GM18520 (cell line): ENCODE measurements around the gene CCDC61.

Source experiments
- ATAC-seq: cut with Tn5 transposase; IDR thresholded peaks from one replicate; pipeline ENCODE4 v1.9.1; 2021; ENCODE audit not compliant: unreplicated experiment

CCDC61 gene

GRCh38 chr19:45994998-45995714 lies at the start of gene CCDC61:
CCDC61 (plus strand) TSS chr19:45995467; CDS start chr19:46003019, 7,552 bp downstream.
- ATAC-seq, result peak; percentile 99

- no peak for ATAC-seq
These were observed 47.3 kb upstream of the CCDC61 start for GRCh38 chr19:45947926-45948325.

DNA sequence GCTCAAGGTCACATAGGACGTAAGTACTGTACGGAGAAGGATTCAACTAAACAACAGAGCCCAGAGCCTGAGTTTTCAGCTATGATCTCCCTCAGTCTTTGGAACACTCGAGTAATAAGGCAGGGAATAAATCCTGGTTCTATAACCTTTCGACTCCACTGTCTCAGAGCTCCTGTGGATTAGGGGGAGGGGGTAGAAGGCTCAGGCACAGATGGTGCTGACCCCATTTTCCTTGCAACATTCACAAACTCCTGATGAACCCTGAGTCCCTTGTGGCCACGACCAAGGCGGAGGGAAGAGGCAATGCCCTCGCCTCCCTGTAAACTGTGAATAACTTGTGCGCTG lies 43.0 kb upstream of the CCDC61 start:
- no peak for ATAC-seq

DNA sequence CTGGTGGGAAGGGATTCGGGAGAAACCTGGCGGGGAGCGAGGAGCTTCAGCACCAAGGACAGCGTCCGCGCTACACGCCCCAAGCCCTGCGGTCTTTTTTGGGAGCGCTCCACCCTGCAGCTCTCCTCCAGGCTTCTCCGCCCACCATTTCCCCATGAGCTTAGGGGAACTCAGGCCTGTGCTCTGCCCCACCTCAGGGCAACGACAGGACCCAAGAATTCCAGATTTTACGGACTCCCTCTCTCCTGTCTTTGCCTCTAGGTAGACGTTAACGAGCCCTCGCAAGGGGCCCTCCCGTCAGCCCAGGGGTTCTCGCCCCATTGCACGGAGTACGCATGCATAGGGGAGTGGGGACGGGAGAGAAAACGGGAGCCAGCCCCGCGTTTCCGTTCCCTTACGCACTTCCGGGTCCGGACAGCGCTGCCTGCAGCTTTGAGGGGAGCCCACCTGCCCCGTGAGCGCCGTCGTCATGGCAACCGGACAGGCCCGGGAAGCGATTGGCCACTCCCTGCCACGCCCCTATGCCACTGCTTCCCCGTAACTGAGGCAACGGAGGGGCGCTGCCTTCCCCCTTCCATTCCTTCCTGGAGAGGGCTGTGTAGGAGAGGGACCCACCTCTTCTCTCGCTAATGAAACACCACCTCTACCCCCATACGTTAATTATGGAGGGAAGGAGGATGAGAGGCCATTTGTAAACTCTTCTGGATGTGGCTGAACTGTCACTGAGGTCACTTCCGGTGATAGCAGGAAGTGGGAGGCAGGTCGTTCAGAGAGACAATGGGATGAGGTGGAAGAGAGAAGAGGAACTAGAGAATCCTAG lies 42.4 kb upstream of the CCDC61 start:
- ATAC-seq, result no peak

- ATAC-seq, result no peak
These were observed 41.6 kb upstream of the CCDC61 start for GRCh38 chr19:45953676-45954075.

DNA sequence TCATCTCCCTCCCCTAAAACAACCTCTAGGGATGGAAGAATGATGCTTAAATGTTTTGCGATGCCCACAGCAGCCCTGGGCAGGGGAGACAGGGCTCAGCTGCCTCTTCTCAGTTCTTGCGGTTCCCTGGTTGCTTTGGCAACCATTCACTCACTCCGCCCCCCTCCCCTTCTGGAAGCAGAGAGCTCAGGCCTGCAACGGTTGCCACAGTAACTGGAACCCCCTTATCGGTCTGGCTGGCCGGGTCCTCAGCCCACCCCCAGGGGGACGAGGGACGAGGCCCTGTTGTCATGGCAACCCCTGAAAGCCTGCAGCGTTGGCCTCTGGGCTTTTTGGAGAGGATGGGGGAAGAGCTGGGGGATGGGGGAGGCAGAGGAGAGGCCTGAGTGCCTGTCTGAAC lies 41.1 kb upstream of the CCDC61 start:
- no peak for ATAC-seq

DNA sequence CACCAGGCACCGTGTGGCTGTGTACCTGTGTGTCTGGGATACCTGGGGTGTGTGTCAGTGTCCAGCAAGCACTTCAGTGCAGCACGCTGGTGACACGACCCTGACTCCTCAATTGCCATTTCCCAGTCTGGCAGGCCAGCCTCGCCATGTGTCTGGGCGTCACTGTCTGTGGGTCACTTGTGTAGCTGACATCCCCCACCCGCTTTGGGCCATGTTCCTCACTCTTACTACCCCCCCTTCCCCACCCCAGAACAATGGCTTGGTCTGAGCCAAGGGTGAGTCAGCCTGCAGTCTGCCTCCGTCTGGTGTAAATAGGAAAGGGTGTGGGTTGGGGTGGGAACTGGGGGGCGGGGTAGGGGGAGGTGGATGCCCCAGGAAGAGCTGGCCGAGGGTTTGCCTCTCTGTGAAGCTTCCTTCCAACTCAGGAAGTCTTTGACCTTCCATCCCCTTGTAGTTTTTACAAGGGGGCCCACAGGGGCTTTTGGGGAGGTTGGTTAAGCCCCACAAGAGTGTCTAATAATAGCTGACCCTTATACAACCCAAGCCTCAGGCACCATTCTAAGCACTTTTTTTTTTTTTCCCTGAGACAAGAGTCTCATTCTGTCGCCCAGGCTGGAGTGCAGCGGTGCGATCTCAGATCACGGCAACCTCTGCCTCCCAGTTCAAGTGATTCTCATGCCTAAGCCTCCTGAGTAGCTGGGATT lies 39.2 kb upstream of the CCDC61 start:
- ATAC-seq, result no peak

DNA sequence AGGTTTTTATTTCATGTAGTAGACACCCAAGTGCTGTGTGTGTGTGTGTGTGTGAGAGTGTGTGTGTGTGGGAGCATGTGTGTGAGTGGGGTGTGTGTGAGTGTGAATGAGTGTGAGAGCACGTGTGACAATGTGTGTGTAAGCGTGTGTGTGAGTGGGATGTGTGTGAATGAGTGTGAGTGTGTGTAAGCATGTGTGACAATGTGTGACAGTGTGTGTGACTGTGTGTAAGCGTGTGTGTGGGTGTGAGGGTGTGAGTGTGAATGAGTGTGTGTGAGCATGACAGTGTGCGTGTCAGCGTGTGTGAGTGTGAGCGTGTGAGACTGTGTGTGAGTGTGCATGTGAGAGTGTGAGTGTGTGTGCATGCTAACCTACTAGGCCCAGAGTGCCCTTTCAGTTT lies 36.9 kb upstream of the CCDC61 start:
- no peak for ATAC-seq

DNA sequence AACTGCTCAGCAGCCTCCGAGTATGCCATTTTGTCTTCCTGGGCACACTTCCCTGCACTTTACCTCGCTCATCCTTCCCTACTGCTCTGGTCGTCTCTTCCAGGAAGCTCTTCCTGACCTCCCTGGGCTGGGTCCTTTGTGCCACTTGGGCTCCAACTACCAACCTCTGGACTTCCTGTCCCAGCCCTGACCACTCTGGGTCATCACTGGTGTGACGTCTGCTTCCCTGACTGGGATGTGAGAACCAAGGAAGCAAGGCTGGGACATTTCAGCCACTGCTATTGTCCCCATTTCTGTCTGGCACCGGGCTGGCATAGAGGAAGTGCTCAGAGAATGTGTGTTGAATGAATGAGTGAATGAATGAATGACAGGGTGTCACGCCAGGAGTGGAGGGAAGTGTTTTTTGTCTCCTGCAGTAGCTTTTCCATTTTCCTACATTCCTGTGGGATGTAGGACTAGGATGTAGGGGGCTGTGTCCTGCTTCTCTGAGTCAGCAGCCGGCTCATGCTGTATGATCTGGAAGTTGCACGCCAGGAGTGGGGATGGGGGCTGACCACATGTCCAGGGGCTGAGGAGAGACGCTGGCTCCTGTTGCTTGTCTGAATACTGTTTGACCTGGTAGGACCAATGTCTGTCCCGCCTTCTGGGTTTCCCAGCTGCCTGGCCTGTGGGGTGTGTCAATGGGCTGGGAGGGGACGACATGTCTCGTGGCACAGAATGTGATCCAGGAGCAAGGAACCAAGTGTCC lies 36.3 kb upstream of the CCDC61 start:
- ATAC-seq, result no peak

GRCh38 chr19:45959517-45960025 lies 35.7 kb upstream of the CCDC61 start:
- ATAC-seq, result no peak

- no peak for ATAC-seq
These were observed 34.6 kb upstream of the CCDC61 start for GRCh38 chr19:45960595-45961235.

GRCh38 chr19:45962021-45962420 lies 33.2 kb upstream of the CCDC61 start:
- no peak for ATAC-seq

- ATAC-seq, result no peak
These were observed 28.0 kb upstream of the CCDC61 start for GRCh38 chr19:45967246-45967645.

DNA sequence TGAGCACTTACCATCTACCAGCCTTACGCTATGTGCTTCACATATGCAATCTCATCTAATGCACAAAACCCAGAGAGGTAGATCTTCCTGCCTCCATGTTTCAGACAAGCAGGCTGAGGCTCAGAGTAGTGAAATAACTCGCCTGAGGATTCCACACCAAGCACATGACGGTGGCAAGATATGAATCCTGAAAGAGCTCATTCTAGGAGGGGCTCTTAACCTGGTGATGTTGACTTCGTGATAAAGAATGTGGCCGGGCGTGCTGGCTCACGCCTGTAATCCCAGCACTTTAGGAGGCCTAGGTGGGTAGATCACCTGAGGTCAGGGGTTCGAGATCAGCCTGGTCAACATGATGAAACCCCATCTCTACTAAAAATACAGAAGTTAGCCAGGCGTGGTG lies 26.6 kb upstream of the CCDC61 start:
- ATAC-seq, result no peak

DNA sequence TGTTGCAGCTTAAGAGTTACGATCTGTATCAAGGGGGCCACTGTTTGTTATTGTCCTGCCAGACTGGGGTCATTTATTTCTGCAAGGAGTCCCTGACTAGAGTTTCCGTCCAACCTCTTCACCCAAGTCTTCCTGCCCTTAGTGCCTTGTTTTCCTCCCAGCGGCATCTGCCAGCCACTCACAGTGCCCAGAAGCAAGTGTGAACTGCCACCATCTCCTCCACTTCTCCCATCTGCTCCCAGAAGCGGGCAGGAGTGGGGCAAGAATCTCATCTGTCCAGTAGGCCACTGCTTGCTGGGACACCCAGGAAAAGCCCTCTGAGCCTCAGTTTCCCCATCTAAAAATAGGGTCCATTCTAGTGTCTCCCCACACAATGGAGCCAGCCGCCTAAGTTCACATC lies 25.6 kb upstream of the CCDC61 start:
- no peak for ATAC-seq

DNA sequence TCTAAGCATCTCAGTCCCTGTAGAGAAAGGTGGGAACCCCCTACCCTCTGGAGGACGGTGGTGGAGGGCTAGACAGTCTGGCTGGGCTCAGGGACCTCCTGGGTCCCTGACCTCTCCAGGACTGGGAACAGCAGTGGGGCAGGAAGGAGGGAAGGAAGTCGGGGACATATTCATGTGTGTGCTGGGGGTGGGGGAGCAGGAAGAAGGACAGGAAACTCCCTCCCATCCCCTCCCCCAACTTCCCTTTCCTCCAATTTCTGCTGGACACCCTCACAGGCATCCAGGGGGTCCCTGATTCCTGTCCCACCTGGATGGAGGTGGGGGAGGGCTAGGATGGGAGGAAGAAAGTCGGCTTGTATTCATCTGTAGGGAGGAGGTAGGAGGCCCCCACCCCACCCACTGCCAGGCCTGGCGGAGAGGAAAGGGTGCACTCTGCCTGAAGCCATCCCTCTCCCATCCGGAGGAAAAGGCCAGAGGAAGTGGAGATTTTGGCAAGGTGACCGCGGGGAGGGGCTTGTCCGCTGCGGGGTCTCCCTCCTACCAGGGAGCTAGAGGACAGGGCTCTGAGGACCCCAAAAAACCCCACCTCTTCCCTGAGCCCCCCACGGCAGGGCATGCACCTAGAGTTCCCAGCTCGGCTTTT lies 23.9 kb upstream of the CCDC61 start:
- ATAC-seq, result no peak

DNA sequence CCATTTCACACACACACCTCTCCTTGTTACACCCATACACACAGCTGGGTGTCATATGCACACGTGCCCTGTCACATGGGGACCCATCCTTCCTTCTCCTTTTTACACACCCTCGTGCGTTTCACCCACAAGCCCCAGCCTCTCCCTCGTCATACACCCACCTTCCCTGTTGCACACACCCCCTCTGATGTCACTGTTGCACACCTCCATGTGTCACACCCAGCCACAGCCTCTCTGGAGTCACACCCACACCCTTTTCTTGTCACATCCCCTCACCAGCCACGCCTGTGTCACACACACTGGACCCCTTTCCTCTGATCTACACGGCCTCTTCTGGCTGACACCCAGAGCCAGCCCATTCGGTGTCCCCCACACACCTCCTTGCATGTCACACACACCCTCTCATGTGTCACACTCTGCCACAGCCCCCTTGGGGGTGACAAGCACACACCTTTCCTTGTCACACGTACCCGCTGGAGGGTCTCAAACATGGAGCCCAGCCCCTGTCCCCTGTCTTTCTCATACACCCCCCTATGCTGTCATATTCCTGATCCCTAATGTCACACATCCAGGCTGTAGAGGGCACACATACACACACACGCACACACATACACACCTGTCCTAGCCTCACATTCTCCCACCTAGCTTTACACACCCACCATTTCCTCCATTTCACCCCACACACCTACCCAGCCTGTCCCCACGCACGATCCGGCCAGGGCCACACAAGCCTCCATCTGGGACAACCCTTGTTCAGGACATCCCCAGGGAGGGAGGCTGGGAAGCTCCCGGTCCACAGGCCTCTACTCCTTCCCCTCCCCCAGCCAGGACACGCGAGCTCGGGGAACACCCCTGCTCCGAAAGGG lies 23.0 kb upstream of the CCDC61 start:
- ATAC-seq, result no peak

GRCh38 chr19:45972947-45973540 lies 22.2 kb upstream of the CCDC61 start:
- ATAC-seq, result no peak
